ENCODE results near the gene SHISA2.

The SHISA2 gene

GRCh38 chr13:26038931-26039475, 12.8 kb downstream of the SHISA2 start:
- Histone ChIP-seq H2BK5ac (ENCODE audit: low read depth, low read length, poor library complexity) (no peak overlapping the region), H4K12ac (ENCODE audit: low read depth, low read length) (no peak overlapping the region), H3K23ac (ENCODE audit: low read length) (no peak overlapping the region), H3K79me2 (ENCODE audit: control insufficient read depth, insufficient read depth, low read length, poor library complexity) (no peaks in the 10 kb centered on the region), H2AFZ (ENCODE audit: insufficient read depth, low read length, poor library complexity) (no peak overlapping the region), H3K14ac (ENCODE audit: low read length) (no peak overlapping the region), H2BK120ac (ENCODE audit: insufficient read depth, low read length, poor library complexity) (no peak overlapping the region), H4K8ac (ENCODE audit: low read depth, low read length) (no peak overlapping the region), H3K9ac (ENCODE audit: low read length) (no peak overlapping the region), H3K79me1 (ENCODE audit: low read length) (no peaks in the 10 kb centered on the region), H3K4me3 (ENCODE audit: low read depth, low read length) (no peak overlapping the region), H2BK12ac (ENCODE audit: low read length) (no peak overlapping the region), H4K91ac (ENCODE audit: low read depth, low read length) (no peak overlapping the region), H2AK5ac (ENCODE audit: low read length) (no peak overlapping the region), H3K4me2 (ENCODE audit: low read length) (no peak overlapping the region), H3K27ac (ENCODE audit: low read depth, low read length) (no peak overlapping the region), H3K4ac (ENCODE audit: low read depth, low read length) (no peak overlapping the region), H3K36me3 (ENCODE audit: control insufficient read depth in 1 of 2, insufficient read depth in 2 of 2, low read length in 2 of 2) (no peaks in the 10 kb centered on the region), H3K4me1 (ENCODE audit: control insufficient read depth in 1 of 2, insufficient read depth in 2 of 2, low read length in 2 of 2) (no peaks in the 10 kb centered on the region), H3K18ac (ENCODE audit: low read length) (no peak overlapping the region), H3K9me3 (ENCODE audit: insufficient read depth, low read depth, low read length) (no peaks in the 10 kb centered on the region), H3K27me3 (ENCODE audit: insufficient read depth, low read length) (no peaks in the 10 kb centered on the region)
- no peak for DNase-seq
- WGBS (ENCODE audit: extremely low coverage, insufficient coverage, insufficient read length) = no CpG with 5 or more reads among the region's 8 CpGs

GRCh38 chr13:26037302-26037701, 14.5 kb downstream of the SHISA2 start:
- Histone ChIP-seq H3K14ac (ENCODE audit: low read length) (no peak overlapping the region), H3K36me3 (ENCODE audit: control insufficient read depth in 1 of 2, insufficient read depth in 2 of 2, low read length in 2 of 2) (no peaks in the 10 kb centered on the region), H2BK120ac (ENCODE audit: insufficient read depth, low read length, poor library complexity) (no peak overlapping the region), H3K9ac (ENCODE audit: low read length) (no peak overlapping the region), H2BK12ac (ENCODE audit: low read length) (no peak overlapping the region), H3K18ac (ENCODE audit: low read length) (no peak overlapping the region), H3K9me3 (ENCODE audit: insufficient read depth, low read depth, low read length) (no peaks in the 10 kb centered on the region), H4K8ac (ENCODE audit: low read depth, low read length) (no peak overlapping the region), H3K23ac (ENCODE audit: low read length) (no peak overlapping the region), H3K79me1 (ENCODE audit: low read length) (no peaks in the 10 kb centered on the region), H3K4me1 (ENCODE audit: control insufficient read depth in 1 of 2, insufficient read depth in 2 of 2, low read length in 2 of 2) (no peaks in the 10 kb centered on the region), H3K27ac (ENCODE audit: low read depth, low read length) (no peak overlapping the region), H3K27me3 (ENCODE audit: insufficient read depth, low read length) (no peaks in the 10 kb centered on the region), H3K4me2 (ENCODE audit: low read length) (no peak overlapping the region), H3K4me3 (ENCODE audit: low read depth, low read length) (no peak overlapping the region), H4K12ac (ENCODE audit: low read depth, low read length) (no peak overlapping the region), H4K91ac (ENCODE audit: low read depth, low read length) (no peak overlapping the region), H2AK5ac (ENCODE audit: low read length) (no peak overlapping the region), H3K79me2 (ENCODE audit: control insufficient read depth, insufficient read depth, low read length, poor library complexity) (no peaks in the 10 kb centered on the region), H3K4ac (ENCODE audit: low read depth, low read length) (no peak overlapping the region), H2AFZ (ENCODE audit: insufficient read depth, low read length, poor library complexity) (no peak overlapping the region), H2BK5ac (ENCODE audit: low read depth, low read length, poor library complexity) (no peak overlapping the region)
- peak; percentile 20 to 48 for DNase-seq
- no CpG with 5 or more reads among the region's 2 CpGs for WGBS (ENCODE audit: extremely low coverage, insufficient coverage, insufficient read length)

GRCh38 chr13:26036383-26036782, 15.4 kb downstream of the SHISA2 start:
- no peak overlapping the region for H2AFZ ChIP-seq (ENCODE audit: insufficient read depth, low read length, poor library complexity)
- no peak overlapping the region for H3K9ac ChIP-seq (ENCODE audit: low read length)
- H4K91ac ChIP-seq (ENCODE audit: low read depth, low read length) = no peak overlapping the region
- H3K4me1 ChIP-seq (ENCODE audit: control insufficient read depth in 1 of 2, insufficient read depth in 2 of 2, low read length in 2 of 2) = no peaks in the 10 kb centered on the region
- no peak overlapping the region for H3K18ac ChIP-seq (ENCODE audit: low read length)
- H3K4ac ChIP-seq (ENCODE audit: low read depth, low read length) = no peak overlapping the region
- no peak overlapping the region for H2BK120ac ChIP-seq (ENCODE audit: insufficient read depth, low read length, poor library complexity)
- no peak overlapping the region for H2BK12ac ChIP-seq (ENCODE audit: low read length)
- peaks cover 2% of the 10 kb centered on the region for H3K9me3 ChIP-seq (ENCODE audit: insufficient read depth, low read depth, low read length)
- no peak for DNase-seq
- H2BK5ac ChIP-seq (ENCODE audit: low read depth, low read length, poor library complexity) = no peak overlapping the region
- no peak overlapping the region for H4K12ac ChIP-seq (ENCODE audit: low read depth, low read length)
- no peak overlapping the region for H3K4me3 ChIP-seq (ENCODE audit: low read depth, low read length)
- H3K79me2 ChIP-seq (ENCODE audit: control insufficient read depth, insufficient read depth, low read length, poor library complexity) = no peaks in the 10 kb centered on the region
- WGBS (ENCODE audit: extremely low coverage, insufficient coverage, insufficient read length) = no CpG with 5 or more reads among the region's 4 CpGs
- H3K23ac ChIP-seq (ENCODE audit: low read length) = peak overlapping the region; percentile 22
- H3K4me2 ChIP-seq (ENCODE audit: low read length) = no peak overlapping the region
- H3K27me3 ChIP-seq (ENCODE audit: insufficient read depth, low read length) = no peaks in the 10 kb centered on the region
- H4K8ac ChIP-seq (ENCODE audit: low read depth, low read length) = no peak overlapping the region
- no peaks in the 10 kb centered on the region for H3K79me1 ChIP-seq (ENCODE audit: low read length)
- H3K36me3 ChIP-seq (ENCODE audit: control insufficient read depth in 1 of 2, insufficient read depth in 2 of 2, low read length in 2 of 2) = no peaks in the 10 kb centered on the region
- H2AK5ac ChIP-seq (ENCODE audit: low read length) = no peak overlapping the region
- H3K14ac ChIP-seq (ENCODE audit: low read length) = no peak overlapping the region
- no peak overlapping the region for H3K27ac ChIP-seq (ENCODE audit: low read depth, low read length)

- Histone ChIP-seq H3K4me3 (ENCODE audit: low read depth, low read length) (no peak overlapping the region), H3K79me2 (ENCODE audit: control insufficient read depth, insufficient read depth, low read length, poor library complexity) (no peaks in the 10 kb centered on the region), H3K4me2 (ENCODE audit: low read length) (no peak overlapping the region), H3K79me1 (ENCODE audit: low read length) (no peaks in the 10 kb centered on the region), H3K4me1 (ENCODE audit: control insufficient read depth in 1 of 2, insufficient read depth in 2 of 2, low read length in 2 of 2) (no peaks in the 10 kb centered on the region), H3K27me3 (ENCODE audit: insufficient read depth, low read length) (no peaks in the 10 kb centered on the region), H3K9ac (ENCODE audit: low read length) (no peak overlapping the region), H2BK120ac (ENCODE audit: insufficient read depth, low read length, poor library complexity) (no peak overlapping the region), H3K4ac (ENCODE audit: low read depth, low read length) (no peak overlapping the region), H4K8ac (ENCODE audit: low read depth, low read length) (no peak overlapping the region), H3K36me3 (ENCODE audit: control insufficient read depth in 1 of 2, insufficient read depth in 2 of 2, low read length in 2 of 2) (no peaks in the 10 kb centered on the region), H4K12ac (ENCODE audit: low read depth, low read length) (no peak overlapping the region), H3K27ac (ENCODE audit: low read depth, low read length) (no peak overlapping the region), H3K23ac (ENCODE audit: low read length) (no peak overlapping the region), H3K9me3 (ENCODE audit: insufficient read depth, low read depth, low read length) (peaks cover 4% of the 10 kb centered on the region), H4K91ac (ENCODE audit: low read depth, low read length) (no peak overlapping the region), H2AK5ac (ENCODE audit: low read length) (no peak overlapping the region), H3K14ac (ENCODE audit: low read length) (no peak overlapping the region), H2BK12ac (ENCODE audit: low read length) (no peak overlapping the region), H2BK5ac (ENCODE audit: low read depth, low read length, poor library complexity) (no peak overlapping the region), H2AFZ (ENCODE audit: insufficient read depth, low read length, poor library complexity) (no peak overlapping the region), H3K18ac (ENCODE audit: low read length) (no peak overlapping the region)
- no CpG with 5 or more reads among the region's 3 CpGs for WGBS (ENCODE audit: extremely low coverage, insufficient coverage, insufficient read length)
- DNase-seq = no peak
Observed at GRCh38 chr13:26034018-26034417, 17.8 kb downstream of the SHISA2 start.
